HG02798 (cell line): ENCODE data around the gene LPAR1.

ENCODE experiments used
- ATAC-seq: cut with Tn5 transposase; IDR thresholded peaks from one replicate; pipeline ENCODE4 v1.9.1; 2021; ENCODE audit warnings: mild to moderate bottlenecking; ENCODE audit not compliant: unreplicated experiment, poor library complexity

LPAR1 gene

GRCh38 chr9:110926828-110927487, 111.3 kb downstream of the LPAR1 start:
- no peak for ATAC-seq

DNA sequence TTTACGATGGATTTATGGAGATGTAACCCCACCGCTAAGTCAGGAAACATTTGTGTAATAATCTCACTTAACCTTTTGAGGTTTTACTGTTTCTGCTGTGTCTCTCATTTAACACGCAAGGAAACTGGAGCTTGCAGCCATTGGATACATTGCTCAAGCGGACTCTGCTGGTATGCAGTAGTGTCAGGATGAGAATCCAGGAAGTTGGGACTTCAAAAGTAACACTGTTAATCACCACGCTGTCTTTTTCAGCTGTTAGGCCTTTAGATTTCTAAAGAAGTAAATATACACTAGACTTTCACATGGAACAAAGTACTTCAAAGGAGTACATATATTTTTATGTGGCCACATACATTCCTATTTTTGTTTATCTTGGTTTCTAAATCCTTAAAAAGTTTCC, 114.7 kb downstream of the LPAR1 start:
- no peak for ATAC-seq

DNA sequence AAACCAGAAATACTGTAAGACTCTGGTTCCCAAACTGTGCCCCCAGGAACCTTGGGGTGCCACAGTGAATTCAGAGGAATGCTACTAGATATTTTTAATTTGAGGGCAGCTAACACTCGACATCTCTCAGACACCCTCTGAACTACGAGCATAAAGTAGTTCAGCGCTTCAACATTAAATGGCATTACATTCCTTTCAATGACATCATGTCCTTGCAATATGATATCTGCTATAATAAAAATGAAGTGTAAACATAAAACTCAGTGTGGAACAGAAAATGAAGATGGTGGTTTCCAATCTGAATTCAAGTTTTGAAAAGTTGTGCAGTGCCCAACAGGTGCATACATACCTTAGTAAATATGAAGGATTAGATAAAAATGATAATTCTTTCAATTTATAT, 116.1 kb downstream of the LPAR1 start:
- ATAC-seq = no peak

DNA sequence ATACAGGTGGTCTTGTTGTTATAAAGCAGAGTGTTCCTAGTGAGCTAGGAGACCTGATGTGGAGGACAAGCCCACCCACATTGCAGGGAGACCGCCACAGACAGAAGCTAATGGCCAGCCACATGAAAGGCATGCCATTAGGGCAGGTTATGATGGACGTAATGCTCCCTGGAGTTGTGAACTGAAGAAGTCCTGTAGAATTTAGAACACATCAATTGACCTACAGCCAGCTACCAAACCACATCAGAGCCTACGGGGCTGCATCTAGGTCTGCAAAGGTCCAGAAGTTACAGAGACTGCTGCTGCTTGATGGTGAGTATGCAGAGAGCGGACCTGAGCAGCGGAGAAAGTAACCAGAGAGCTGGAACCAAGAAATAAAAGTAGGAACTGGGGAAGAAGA, 116.6 kb downstream of the LPAR1 start:
- no peak for ATAC-seq

GRCh38 chr9:110919609-110920008, 118.7 kb downstream of the LPAR1 start:
- no peak for ATAC-seq

GRCh38 chr9:110919050-110919435, 119.2 kb downstream of the LPAR1 start:
- ATAC-seq = no peak

DNA sequence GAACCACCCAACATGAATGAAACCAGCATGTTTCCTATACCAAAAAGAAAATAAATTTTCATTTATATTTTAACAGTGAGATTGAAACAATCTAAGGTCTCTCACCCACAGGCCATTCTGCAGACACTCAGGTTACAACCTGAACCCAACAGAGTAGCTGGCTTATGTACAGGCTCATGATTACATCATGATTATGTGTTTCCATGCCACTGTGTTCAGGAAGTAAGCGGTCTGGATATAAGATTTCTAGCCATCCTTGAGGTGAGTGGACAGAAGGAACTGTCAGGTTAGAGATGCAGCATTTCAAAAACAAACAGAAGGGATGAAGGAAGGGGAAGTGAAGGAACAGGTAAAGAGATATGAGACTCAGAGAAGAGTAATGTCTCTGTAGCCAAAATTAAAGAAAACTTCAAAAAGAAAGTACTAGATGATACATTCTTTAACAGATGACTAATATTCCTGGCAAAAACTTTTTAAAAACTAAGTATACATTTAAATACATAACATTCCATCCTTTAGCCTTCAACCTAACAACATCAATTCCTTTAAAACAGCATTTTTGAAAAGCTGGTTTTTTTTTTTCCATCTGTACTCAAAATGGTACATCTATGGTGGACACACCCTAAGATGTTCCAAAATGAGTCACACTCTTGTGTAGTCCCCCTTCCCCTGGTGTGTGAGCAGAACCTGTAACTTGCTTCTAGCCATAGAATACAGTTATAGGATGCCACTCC, 119.8 kb downstream of the LPAR1 start:
- no peak for ATAC-seq

DNA sequence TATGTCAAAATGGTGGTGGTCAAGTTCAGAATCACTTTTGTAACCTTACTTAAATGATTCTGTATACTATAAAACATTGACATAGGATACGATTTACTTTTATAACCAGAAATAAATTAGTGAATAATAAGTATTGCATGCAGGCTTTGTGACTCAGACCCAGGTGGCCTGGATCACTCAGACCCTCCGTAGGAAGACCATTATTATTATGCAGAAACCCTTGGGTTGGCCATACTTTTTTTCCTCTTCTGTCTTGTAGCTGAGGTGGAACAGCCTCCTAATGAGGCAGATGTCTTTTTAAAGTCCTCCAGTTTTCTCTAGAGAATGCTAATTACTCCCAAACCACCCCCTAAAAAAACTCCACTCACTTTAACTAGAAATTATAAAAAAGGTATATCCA, 121.9 kb downstream of the LPAR1 start:
- no peak for ATAC-seq

GRCh38 chr9:110912419-110913291, 125.6 kb downstream of the LPAR1 start:
- ATAC-seq = no peak

DNA sequence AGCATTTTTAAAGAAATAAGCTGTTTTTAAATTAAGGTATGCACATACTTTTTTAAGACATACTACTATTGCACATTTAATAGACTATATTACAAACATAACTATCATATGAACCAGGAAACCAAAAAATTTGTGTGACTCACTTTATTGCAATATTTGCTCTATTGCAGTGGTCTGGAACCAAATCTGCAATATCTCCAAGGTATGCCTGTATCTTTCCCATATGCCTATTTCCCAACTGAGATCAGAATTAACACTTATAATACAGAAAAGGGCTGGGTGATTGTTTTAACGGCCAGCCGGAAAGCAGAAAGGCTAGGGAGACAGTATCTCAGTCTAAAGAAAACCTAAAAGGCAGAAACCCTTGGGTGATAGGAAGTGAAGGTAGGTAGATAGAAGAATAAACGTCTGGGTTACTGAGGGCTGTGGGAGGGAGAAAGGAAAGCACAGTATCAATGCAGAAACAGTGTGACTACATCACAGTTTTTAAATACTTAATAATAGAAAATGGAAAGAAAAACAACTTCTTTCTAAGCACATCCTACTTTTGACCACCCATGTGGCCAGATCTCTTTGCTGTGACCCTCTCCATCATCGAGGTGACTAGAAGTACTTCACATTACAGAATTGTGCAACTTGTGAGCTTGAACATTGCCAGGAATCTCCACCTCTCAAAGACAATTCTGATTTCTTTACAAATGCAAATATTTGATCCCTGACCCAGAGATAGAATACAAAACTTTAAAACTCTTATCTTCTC, 126.4 kb downstream of the LPAR1 start:
- ATAC-seq = no peak

DNA sequence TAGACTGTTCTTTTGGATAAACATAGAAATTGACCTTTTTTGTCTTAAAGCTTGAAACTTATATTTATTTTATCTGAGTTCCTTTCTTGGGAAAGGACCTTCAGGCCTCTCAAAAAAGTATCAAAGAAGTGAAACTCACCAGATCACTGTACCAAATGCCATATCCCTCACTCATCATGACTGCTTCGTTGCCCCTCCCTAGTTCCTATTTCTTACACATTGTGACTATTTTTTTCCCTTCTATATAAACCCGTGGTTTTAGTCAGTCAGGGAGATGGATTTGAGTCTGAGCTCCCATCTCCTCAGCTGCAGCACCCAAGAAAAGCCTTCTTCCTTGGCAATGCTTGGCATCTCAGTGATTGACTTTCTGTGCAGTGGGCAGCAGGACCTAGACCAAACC, 129.4 kb downstream of the LPAR1 start:
- no peak for ATAC-seq

GRCh38 chr9:110900917-110901316, 137.4 kb downstream of the LPAR1 start:
- ATAC-seq = no peak

DNA sequence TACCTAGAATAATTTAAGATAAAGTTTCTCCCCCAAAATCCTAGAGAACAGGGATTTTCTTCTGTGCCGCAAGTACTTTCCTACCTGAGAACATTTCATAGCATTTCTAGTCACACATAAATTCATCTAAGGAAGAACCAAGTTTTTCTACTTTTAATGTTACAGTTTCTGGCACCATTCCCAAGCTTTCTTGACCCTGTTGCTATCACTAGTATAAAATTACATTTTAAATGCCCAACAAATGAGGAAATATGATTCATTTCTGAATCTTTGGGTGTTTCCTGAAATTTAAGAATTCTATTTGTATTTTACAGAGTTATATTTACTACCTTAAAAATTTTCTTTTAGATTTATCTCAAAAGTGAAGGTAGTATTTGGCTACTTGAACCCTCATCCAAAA, 137.8 kb downstream of the LPAR1 start:
- no peak for ATAC-seq

- ATAC-seq = no peak
These were observed 139.4 kb downstream of the LPAR1 start for GRCh38 chr9:110898866-110899265.

DNA sequence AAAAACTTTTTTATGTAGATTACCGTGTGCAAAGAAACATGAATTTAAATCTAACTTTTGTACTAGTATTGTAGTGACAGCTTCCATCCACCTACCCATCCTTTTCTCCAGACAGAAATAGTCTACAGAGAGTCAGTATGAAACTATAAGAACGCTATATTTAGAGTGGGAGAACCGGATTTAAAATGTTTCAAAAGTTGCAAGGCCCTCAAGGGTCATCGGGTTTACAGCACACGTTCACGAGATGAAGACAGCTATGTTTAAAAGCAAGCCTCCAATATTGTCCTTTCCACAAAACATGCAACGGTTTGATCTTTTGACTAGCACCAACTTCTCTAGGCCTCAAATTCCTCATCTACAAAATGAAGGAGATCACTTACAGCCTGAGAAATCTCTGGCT, 139.9 kb downstream of the LPAR1 start:
- ATAC-seq = no peak

DNA sequence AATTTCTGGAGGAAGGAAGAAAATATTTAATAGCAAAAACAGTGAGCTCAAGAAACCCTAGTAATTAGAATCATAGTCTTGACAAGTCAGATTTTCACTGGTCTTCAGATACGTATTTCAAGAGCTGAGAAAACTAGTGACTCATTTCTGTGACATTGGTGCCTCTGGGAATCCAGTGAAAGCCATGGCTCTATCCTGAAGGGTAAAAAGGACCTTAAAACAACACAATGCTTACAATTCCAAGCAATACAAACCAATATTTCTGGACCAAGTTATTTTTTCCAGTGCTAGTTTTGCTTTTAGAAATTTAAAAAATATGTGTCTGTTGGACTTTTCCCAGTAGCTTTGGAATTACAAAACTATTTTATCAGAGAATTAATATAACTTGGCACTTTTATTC, 140.3 kb downstream of the LPAR1 start:
- no peak for ATAC-seq

DNA sequence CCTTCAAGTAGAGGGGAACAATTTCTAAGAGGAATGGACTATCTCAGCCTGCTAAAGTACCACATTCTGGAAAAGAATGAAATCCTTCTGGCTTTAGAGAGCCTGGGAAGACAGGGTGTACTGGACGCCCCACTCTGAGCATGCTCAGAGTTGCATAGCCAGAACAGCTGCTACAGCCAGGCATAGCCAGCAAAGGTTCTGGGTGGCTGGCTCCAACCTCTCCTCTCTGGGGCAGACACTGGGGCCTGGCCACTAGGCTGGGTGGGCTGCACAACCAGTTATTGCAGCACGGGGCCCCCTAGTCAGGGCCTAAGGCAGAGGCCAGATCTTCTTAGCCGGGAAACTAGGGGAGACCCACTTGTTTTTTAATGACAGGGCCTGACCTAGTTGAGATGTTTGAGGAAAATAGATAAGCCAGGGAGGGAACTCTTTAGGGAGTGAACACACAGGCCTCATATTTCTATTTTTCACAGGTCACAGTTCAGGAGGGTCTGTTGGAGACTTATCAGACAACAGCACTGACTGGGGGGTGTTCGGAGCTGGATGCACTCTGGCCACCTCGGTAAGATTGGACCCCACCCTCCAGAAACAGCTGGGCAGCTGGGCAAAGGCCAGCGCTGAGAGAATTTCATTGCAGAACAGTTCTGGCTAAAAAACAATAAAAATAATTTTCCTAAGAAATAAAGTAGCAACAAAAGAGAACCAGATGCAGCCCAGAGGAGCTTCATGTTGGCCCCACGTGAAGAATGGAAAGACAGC, 142.9 kb downstream of the LPAR1 start:
- no peak for ATAC-seq

- no peak for ATAC-seq
These were observed 143.5 kb downstream of the LPAR1 start for GRCh38 chr9:110894731-110895130.

DNA sequence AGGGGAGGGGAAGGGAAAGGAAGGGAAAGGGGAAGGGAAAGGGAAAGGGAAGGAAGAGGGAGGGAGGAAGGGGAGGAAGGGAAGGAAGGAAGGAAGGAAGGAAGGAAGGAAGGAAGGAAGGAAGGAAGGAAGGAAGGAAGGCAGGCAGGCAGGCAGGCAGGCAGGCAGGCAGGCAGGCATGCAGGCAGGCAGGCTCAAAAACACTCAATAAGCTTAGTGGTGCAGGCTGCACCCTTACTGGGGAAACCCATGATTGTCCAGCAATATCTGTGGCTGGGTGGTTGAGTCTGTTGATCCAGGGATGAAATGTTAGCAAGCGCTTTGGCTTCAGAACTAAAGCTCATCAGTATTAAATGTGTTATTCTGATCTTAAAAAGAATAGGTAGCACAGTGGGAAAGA, 145.6 kb downstream of the LPAR1 start:
- ATAC-seq = no peak

DNA sequence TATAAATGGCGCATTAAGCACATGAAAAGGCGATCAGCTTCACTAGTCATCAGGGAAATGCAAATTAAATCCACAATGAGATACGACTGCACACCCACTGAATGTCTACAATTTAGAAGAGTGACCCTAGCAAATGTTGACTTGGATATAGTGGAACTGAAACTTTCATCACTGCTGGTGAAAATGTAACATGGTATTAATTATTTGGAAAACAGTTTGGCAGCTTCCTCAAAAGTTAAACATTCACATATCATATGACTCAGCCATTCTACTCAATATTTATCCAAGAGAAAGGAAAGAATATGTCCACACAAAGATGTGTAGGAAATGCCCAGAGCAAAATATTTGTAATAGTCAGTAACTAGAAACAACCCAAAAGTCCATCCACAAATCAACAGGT, 146.5 kb downstream of the LPAR1 start:
- no peak for ATAC-seq
